ELF-1 (cell line): Measurements from ENCODE around the gene UBA3.

ENCODE experiments used
- DNase-seq: peaks from one replicate; pipeline ENCODE4 v3.0.0-alpha.2; 2016; ENCODE audit warnings: low read depth, low spot score

UBA3 gene

GRCh38 chr3:69012100-69012799 is 67.9 kb downstream of the UBA3 start:
- DNase-seq, result peak; percentile 39

GRCh38 chr3:69011096-69011730 is 69.0 kb downstream of the UBA3 start:
- DNase-seq, result no peak

DNA sequence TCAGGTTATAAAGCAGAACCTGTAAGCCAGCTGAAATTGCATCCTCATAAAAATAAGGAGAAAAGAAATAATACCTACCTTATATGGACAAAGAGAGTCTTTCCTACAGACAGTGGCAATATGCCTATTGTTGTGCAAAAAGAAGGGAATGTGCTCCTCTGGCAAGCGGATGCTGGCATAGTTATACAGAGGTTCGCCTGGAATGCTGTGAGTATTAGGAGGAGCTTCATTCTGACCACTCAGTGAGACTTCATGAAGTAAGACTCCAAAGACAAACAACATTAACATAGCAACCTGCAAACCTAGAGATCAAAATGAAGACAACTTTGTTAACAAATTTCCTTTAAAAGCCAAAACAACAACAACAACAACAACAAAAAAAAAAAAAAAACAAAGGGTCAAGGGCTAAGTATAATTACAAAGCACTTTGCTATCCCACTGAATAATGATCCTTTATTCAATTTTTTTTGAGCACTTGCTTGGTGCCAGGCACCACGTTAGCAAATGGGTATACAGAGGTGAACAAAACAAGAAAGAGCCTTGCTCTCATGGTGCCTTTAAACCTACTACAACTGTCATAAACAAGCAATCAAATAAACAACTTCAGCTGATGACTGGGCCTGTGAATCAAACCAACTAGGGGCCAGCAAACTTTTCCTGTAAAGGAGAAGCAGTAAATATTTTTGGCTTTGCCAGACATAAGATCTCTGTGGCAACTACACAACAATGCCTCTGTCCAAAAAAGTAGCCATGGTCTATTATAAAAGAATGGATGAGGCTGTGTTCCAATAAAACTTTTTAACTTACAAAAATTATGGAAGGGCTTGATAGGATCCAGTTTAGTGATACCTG is 70.4 kb downstream of the UBA3 start:
- peak; percentile 58 for DNase-seq

DNA sequence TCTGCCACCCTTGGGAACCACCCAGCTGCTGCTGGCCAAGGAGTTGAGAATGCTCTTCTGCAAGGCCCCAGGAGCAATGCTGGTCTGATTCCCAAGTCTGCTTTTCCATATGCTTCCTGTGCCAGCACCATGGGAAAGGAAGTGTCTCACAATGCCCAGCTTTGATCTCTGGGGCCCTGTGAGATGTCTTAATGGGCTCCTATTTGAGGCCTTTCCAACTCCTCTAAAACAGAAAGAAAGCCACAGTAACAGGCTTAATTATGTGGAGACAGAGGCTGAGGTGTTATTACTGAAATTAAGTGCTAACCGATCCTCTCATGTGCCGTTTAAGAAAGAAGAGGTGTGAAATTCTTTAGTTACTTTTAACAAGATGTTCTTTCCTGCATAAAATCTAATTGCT is 71.2 kb downstream of the UBA3 start:
- peak; percentile 71 for DNase-seq

GRCh38 chr3:69005791-69006482 is 74.2 kb downstream of the UBA3 start:
- no peak for DNase-seq

GRCh38 chr3:69005071-69005790 is 74.9 kb downstream of the UBA3 start:
- no peak for DNase-seq
